GM19468 (cell line): ENCODE measurements around the gene TIMM22.
"Not testable (repeated sequence)": the region's sequence is repeated elsewhere in the genome, so short reads cannot be mapped to it uniquely, and the experiment has no call there.

ENCODE experiments used
- ATAC-seq: cut with Tn5 transposase; IDR thresholded peaks from one replicate; pipeline ENCODE4 v1.9.1; 2021; ENCODE audit warnings: mild to moderate bottlenecking, moderate library complexity, moderate number of reproducible peaks; ENCODE audit not compliant: unreplicated experiment; ENCODE audit errors: extremely low read depth

TIMM22 gene

GRCh38 chr17:1036171-1036844 lies 39.4 kb downstream of the TIMM22 start:
- no peak for ATAC-seq

GRCh38 chr17:1036845-1037237 lies 39.9 kb downstream of the TIMM22 start:
- ATAC-seq: no peak

GRCh38 chr17:1037238-1037879 lies 40.4 kb downstream of the TIMM22 start:
- no peak for ATAC-seq

GRCh38 chr17:1038459-1039122 lies 41.7 kb downstream of the TIMM22 start:
- ATAC-seq: no peak

- ATAC-seq: no peak
Observed at GRCh38 chr17:1039123-1039507, 42.2 kb downstream of the TIMM22 start.

- ATAC-seq: no peak
Observed at GRCh38 chr17:1039511-1040215, 42.7 kb downstream of the TIMM22 start.

- no peak for ATAC-seq
Observed at GRCh38 chr17:1040216-1040600, 43.3 kb downstream of the TIMM22 start.

GRCh38 chr17:1041746-1042145 lies 44.8 kb downstream of the TIMM22 start:
- ATAC-seq: no peak

- no peak for ATAC-seq
Observed at GRCh38 chr17:1042486-1042885, 45.6 kb downstream of the TIMM22 start.

- ATAC-seq: no peak
Observed at GRCh38 chr17:1043601-1044251, 46.8 kb downstream of the TIMM22 start.

GRCh38 chr17:1044387-1045009 lies 47.6 kb downstream of the TIMM22 start:
- ATAC-seq: not testable (repeated sequence)

- no peak for ATAC-seq
Observed at GRCh38 chr17:1045456-1045855, 48.5 kb downstream of the TIMM22 start.

- ATAC-seq: no peak
Observed at GRCh38 chr17:1047177-1047878, 50.4 kb downstream of the TIMM22 start.

- ATAC-seq: no peak
Observed at GRCh38 chr17:1047879-1048470, 51.0 kb downstream of the TIMM22 start.

- not testable (repeated sequence) for ATAC-seq
Observed at GRCh38 chr17:1048516-1049115, 51.7 kb downstream of the TIMM22 start.

GRCh38 chr17:1049446-1050225 lies 52.7 kb downstream of the TIMM22 start:
- no peak for ATAC-seq

- no peak for ATAC-seq
Observed at GRCh38 chr17:1050246-1050995, 53.5 kb downstream of the TIMM22 start.
